HepG2 (cell line): Measurements from ENCODE around the gene CUL4A. TPM values are rescaled to one million over a fixed set of nuclear protein-coding genes. Genes with fewer than 3 reads are reported as not detected.

Experiments
- ARHGAP35 ChIP-seq: sonication (generic); formaldehyde crosslinking; IDR thresholded peaks from 2 replicates; pipeline ENCODE4 v1.9.0; 2022; ENCODE audit warnings: mild to moderate bottlenecking, inconsistent platforms, moderate library complexity, missing genetic modification reagents, borderline replicate concordance
- ARID4A ChIP-seq: sonication (generic); formaldehyde crosslinking; IDR thresholded peaks from 2 replicates; pipeline ENCODE4 v1.5.0; 2020; ENCODE audit warnings: mild to moderate bottlenecking, missing genetic modification reagents, borderline replicate concordance
- CERS6 ChIP-seq: sonication (generic); formaldehyde crosslinking; IDR thresholded peaks from 2 replicates; pipeline ENCODE4 v1.5.0; 2020; ENCODE audit warnings: missing genetic modification reagents
- E2F1 ChIP-seq: sonication (generic); formaldehyde crosslinking; IDR thresholded peaks from 2 replicates; pipeline ENCODE4 v1.5.0; 2020; ENCODE audit warnings: missing genetic modification reagents
- LCORL ChIP-seq, 2 experiments: fragments of 450-650 bp in 1 of 2; sonication (generic) in 1 of 2; formaldehyde crosslinking in 1 of 2; IDR thresholded peaks; 2 replicates each; pipeline versions ENCODE4 v1.5.0 to v1.6.1; 2017 to 2020; ENCODE audit warnings: antibody characterized with exemption in 1 of 2, missing genetic modification reagents in 1 of 2
- RNF2 ChIP-seq: fragments of 450-650 bp; conservative IDR thresholded peaks from 2 replicates; pipeline ENCODE4 v1.6.1; 2016; ENCODE audit warnings: low read depth
- SSRP1 ChIP-seq: IDR thresholded peaks from 2 replicates; pipeline ENCODE4 v1.6.1; 2016; ENCODE audit warnings: control low read depth
- TFDP1 ChIP-seq: IDR thresholded peaks from 2 replicates; pipeline ENCODE4 v1.6.1; 2016; ENCODE audit warnings: missing compliant biosample characterization, missing genetic modification reagents, borderline replicate concordance
- ZFP90 ChIP-seq: sonication (generic); formaldehyde crosslinking; IDR thresholded peaks from 2 replicates; pipeline ENCODE4 v1.8.0; 2022; ENCODE audit warnings: missing genetic modification reagents, mild to moderate bottlenecking, inconsistent platforms, borderline replicate concordance
- ZMYM2 ChIP-seq: sonication (generic); formaldehyde crosslinking; IDR thresholded peaks from 2 replicates; pipeline ENCODE4 v1.8.0; 2022; ENCODE audit warnings: mild to moderate bottlenecking, missing genetic modification reagents
- ZNF280B ChIP-seq: sonication (generic); formaldehyde crosslinking; IDR thresholded peaks from 2 replicates; pipeline ENCODE4 v1.5.0; 2020; ENCODE audit warnings: missing genetic modification reagents, mild to moderate bottlenecking, borderline replicate concordance
- ZNF329 ChIP-seq: sonication (generic); formaldehyde crosslinking; IDR thresholded peaks from 2 replicates; pipeline ENCODE4 v1.9.0; 2021; ENCODE audit warnings: low read depth, mild to moderate bottlenecking, missing genetic modification reagents
- ZNF414 ChIP-seq: sonication (generic); formaldehyde crosslinking; IDR thresholded peaks from 2 replicates; pipeline ENCODE4 v1.5.0; 2020; ENCODE audit warnings: missing genetic modification reagents
- ZNF652 ChIP-seq: IDR thresholded peaks from 2 replicates; pipeline ENCODE4 v1.6.1; 2016; ENCODE audit warnings: low read depth, borderline replicate concordance
- ZNF775 ChIP-seq: sonication (generic); formaldehyde crosslinking; IDR thresholded peaks from 2 replicates; pipeline ENCODE4 v1.4.0; 2020; ENCODE audit warnings: missing genetic modification reagents, mild to moderate bottlenecking, moderate library complexity, borderline replicate concordance
- polyA plus RNA-seq, 8 experiments: library from polyadenylated mRNA; depleted of rRNA in 3 of 8; stranded (reverse) in 7 of 8; unstranded in 1 of 8; fragments of >200 nt; fragmentation: Illumina TruSeq in 4 of 8; extraction: Trizol in 4 of 8; gene quantifications; 2 replicates each; pipeline versions ENCODE4 v1.2.1 to v1.2.3, GENCODE V29; 2011 to 2016; ENCODE audit warnings: low read depth in 4 of 8, missing spikeins in 1 of 8, mixed read lengths in 1 of 8; ENCODE audit not compliant: insufficient read depth in 1 of 8
- total RNA-seq, 5 experiments: library from RNA; depleted of rRNA; stranded (reverse); fragments of >200 nt; fragmentation: Illumina TruSeq; extraction: Trizol; gene quantifications; 2 replicates each; pipeline ENCODE4 v1.2.3, GENCODE V29; 2016; ENCODE audit warnings: low read depth in 1 of 5

CUL4A gene
- total and polyA plus RNA-seq, 2 of the 13 experiments (the other 11 are each of a cell fraction or from before 2014, with no cell fraction given): 51.2 to 75.3 TPM

GRCh38 chr13:113208421-113209335 lies 735 bp upstream of the CUL4A start, which contains the start of gene PCID2 (continued):
- TF ChIP-seq CERS6 (CRISPR knock-in tag): no peak
- TF ChIP-seq ZNF414 (CRISPR knock-in tag): peak; percentile 88; the same call in 1 of the 2 replicates
- peak; percentile 38; the same call in 1 of the 2 replicates for TF ChIP-seq ZFP90 (CRISPR knock-in tag)
- TF ChIP-seq E2F1: peak; percentile 81
- TF ChIP-seq ZNF280B: no peak
- 0 out of 2 replicates have a peak, but pooled peaks have one; percentile 55 for TF ChIP-seq SSRP1
- peak; percentile 80 for TF ChIP-seq TFDP1 (CRISPR knock-in tag)
- 0 out of 2 replicates have a peak, but pooled peaks have one; percentile 38 for TF ChIP-seq RNF2
- no peak; the same call in 1 of the 2 replicates for TF ChIP-seq ZNF329 (CRISPR knock-in tag)
- TF ChIP-seq ZNF652: no peak
- TF ChIP-seq ARHGAP35: peak; percentile 32
- peak; percentile 96 for TF ChIP-seq ARID4A
- no peak for TF ChIP-seq LCORL (IDR thresholded peaks at IDR 0.05)
- TF ChIP-seq LCORL (CRISPR knock-in tag; IDR thresholded peaks at IDR 0.05): peak; percentile 13
- 0 out of 2 replicates have a peak, but pooled peaks have one; percentile 33 for TF ChIP-seq ZMYM2 (CRISPR knock-in tag)
- TF ChIP-seq ZNF775 (CRISPR knock-in tag): no peak
